Measurements from ENCODE around the gene GIT2. TPM values are rescaled to one million over a fixed set of nuclear protein-coding genes. Genes with fewer than 3 reads are reported as not detected.
A peak's percentile ranks its signal among the peaks of the same experiment; 100 is the strongest.

Gene GIT2
- total and polyA plus RNA-seq, 2 of the 13 experiments (the other 11 are each of a cell fraction or from before 2014, with no cell fraction given): 18.4 to 19.8 TPM

DNA sequence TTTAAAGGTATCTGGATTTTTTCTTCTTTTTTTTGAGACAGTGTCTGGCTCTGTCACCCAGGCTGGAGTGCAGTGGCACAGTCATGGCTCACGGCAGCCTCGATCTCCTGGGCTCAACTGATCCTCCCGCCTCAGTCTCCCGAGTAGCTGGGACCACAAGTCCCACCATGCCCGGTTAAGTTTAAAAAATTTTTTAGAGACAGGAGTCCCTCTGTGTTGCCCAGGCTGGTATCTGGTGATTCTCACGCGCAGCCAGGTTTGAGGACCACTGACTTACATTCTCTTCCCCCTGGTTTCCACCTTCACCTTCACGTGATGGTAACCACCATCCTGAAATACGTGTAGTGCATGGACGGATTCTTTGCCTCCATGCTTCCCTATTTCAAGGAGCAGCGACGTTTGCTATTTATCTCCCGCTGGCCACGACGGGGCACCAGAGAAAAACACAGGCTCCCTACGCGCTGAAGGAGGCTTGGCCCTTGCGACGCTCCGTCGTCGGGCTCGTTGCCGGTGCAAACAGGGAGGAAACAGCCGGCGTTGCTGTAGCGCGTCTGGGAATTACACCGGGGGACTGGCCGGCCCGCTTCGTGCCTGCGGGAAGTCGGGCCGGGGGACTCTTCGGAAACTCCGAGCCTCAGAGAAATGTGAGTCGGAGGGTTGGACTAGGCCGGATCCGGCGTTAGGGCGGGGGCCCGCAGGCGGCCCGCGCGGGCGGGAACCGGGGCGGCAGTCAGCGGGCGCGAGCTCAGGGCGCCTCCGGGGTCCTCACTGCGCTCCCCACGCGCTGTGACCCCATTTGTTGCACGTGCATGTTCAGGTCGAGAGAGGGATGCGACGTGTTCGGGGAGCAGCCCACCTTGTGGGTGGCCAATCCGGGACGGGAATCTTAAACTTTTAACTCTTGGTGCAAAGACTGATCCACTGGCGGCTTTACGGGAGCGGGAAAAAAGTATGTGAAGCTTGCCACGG is 96.1 kb downstream of the GIT2 start, which contains the start of gene TCHP (continued):
- TF ChIP-seq, protein P1, sequence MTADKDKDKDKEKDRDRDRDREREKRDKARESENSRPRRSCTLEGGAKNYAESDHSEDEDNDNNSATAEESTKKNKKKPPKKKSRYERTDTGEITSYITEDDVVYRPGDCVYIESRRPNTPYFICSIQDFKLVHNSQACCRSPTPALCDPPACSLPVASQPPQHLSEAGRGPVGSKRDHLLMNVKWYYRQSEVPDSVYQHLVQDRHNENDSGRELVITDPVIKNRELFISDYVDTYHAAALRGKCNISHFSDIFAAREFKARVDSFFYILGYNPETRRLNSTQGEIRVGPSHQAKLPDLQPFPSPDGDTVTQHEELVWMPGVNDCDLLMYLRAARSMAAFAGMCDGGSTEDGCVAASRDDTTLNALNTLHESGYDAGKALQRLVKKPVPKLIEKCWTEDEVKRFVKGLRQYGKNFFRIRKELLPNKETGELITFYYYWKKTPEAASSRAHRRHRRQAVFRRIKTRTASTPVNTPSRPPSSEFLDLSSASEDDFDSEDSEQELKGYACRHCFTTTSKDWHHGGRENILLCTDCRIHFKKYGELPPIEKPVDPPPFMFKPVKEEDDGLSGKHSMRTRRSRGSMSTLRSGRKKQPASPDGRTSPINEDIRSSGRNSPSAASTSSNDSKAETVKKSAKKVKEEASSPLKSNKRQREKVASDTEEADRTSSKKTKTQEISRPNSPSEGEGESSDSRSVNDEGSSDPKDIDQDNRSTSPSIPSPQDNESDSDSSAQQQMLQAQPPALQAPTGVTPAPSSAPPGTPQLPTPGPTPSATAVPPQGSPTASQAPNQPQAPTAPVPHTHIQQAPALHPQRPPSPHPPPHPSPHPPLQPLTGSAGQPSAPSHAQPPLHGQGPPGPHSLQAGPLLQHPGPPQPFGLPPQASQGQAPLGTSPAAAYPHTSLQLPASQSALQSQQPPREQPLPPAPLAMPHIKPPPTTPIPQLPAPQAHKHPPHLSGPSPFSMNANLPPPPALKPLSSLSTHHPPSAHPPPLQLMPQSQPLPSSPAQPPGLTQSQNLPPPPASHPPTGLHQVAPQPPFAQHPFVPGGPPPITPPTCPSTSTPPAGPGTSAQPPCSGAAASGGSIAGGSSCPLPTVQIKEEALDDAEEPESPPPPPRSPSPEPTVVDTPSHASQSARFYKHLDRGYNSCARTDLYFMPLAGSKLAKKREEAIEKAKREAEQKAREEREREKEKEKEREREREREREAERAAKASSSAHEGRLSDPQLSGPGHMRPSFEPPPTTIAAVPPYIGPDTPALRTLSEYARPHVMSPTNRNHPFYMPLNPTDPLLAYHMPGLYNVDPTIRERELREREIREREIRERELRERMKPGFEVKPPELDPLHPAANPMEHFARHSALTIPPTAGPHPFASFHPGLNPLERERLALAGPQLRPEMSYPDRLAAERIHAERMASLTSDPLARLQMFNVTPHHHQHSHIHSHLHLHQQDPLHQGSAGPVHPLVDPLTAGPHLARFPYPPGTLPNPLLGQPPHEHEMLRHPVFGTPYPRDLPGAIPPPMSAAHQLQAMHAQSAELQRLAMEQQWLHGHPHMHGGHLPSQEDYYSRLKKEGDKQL (CRISPR knock-in tag; IDR thresholded peaks at IDR 0.05; ENCODE audit: low read depth): no peak
- peak; percentile 75; the same call in 1 of the 2 replicates for TF ChIP-seq ZC3H13 (CRISPR knock-in tag; IDR thresholded peaks at IDR 0.05)
- TF ChIP-seq ZNF232 (CRISPR knock-in tag; IDR thresholded peaks at IDR 0.05; ENCODE audit: borderline replicate concordance): no peak; the same call in 1 of the 2 replicates
- no peak for TF ChIP-seq MATR3 (CRISPR knock-in tag; IDR thresholded peaks at IDR 0.05)
- TF ChIP-seq ZNF772 (CRISPR knock-in tag; IDR thresholded peaks at IDR 0.05): peak; percentile 55; the same call in 1 of the 2 replicates
- TF ChIP-seq BRCA1 (CRISPR knock-in tag; IDR thresholded peaks at IDR 0.05): no peak
- no peak for TF ChIP-seq SCMH1 (CRISPR knock-in tag; IDR thresholded peaks at IDR 0.05; ENCODE audit: borderline replicate concordance)
- TF ChIP-seq, protein P2, sequence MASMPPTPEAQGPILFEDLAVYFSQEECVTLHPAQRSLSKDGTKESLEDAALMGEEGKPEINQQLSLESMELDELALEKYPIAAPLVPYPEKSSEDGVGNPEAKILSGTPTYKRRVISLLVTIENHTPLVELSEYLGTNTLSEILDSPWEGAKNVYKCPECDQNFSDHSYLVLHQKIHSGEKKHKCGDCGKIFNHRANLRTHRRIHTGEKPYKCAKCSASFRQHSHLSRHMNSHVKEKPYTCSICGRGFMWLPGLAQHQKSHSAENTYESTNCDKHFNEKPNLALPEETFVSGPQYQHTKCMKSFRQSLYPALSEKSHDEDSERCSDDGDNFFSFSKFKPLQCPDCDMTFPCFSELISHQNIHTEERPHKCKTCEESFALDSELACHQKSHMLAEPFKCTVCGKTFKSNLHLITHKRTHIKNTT (CRISPR knock-in tag; IDR thresholded peaks at IDR 0.05): no peak
- TF ChIP-seq PCBP2 (optimal IDR thresholded peaks at IDR 0.05; ENCODE audit: low read depth, low read length, poor library complexity, severe bottlenecking): no peak
- peak; percentile 96 for TF ChIP-seq SAP130 (CRISPR knock-in tag; IDR thresholded peaks at IDR 0.05; ENCODE audit: low read depth)
- TF ChIP-seq ZNF629 (CRISPR knock-in tag; conservative IDR thresholded peaks at IDR 0.05): no peak
- TF ChIP-seq, protein P3, sequence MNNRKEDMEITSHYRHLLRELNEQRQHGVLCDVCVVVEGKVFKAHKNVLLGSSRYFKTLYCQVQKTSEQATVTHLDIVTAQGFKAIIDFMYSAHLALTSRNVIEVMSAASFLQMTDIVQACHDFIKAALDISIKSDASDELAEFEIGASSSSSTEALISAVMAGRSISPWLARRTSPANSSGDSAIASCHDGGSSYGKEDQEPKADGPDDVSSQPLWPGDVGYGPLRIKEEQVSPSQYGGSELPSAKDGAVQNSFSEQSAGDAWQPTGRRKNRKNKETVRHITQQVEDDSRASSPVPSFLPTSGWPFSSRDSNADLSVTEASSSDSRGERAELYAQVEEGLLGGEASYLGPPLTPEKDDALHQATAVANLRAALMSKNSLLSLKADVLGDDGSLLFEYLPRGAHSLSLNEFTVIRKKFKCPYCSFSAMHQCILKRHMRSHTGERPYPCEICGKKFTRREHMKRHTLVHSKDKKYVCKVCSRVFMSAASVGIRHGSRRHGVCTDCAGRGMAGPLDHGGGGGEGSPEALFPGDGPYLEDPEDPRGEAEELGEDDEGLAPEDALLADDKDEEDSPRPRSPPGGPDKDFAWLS (CRISPR knock-in tag; IDR thresholded peaks at IDR 0.05; ENCODE audit: borderline replicate concordance): no peak
- TF ChIP-seq ZNF761 (CRISPR knock-in tag; conservative IDR thresholded peaks at IDR 0.05): peak; percentile 63; the same call in 1 of the 2 replicates
- no peak for TF ChIP-seq FOSL1 (CRISPR knock-in tag; IDR thresholded peaks at IDR 0.05; ENCODE audit: borderline replicate concordance)
- TF ChIP-seq HHEX (CRISPR knock-in tag; IDR thresholded peaks at IDR 0.05): no peak
- TF ChIP-seq, protein P4, sequence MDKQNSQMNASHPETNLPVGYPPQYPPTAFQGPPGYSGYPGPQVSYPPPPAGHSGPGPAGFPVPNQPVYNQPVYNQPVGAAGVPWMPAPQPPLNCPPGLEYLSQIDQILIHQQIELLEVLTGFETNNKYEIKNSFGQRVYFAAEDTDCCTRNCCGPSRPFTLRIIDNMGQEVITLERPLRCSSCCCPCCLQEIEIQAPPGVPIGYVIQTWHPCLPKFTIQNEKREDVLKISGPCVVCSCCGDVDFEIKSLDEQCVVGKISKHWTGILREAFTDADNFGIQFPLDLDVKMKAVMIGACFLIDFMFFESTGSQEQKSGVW (CRISPR knock-in tag; IDR thresholded peaks at IDR 0.05; ENCODE audit: borderline replicate concordance): no peak
- TF ChIP-seq GATA4 (IDR thresholded peaks at IDR 0.05; ENCODE audit: borderline replicate concordance, low read depth): no peak

All from HepG2 (cell line).